ENCODE measurements around the gene STK32C. TPM values are rescaled to one million over a fixed set of nuclear protein-coding genes. Genes with fewer than 3 reads are reported as not detected.

STK32C gene
- polyA plus RNA-seq, 1 donor from 2014 or later: 23.2 TPM

DNA sequence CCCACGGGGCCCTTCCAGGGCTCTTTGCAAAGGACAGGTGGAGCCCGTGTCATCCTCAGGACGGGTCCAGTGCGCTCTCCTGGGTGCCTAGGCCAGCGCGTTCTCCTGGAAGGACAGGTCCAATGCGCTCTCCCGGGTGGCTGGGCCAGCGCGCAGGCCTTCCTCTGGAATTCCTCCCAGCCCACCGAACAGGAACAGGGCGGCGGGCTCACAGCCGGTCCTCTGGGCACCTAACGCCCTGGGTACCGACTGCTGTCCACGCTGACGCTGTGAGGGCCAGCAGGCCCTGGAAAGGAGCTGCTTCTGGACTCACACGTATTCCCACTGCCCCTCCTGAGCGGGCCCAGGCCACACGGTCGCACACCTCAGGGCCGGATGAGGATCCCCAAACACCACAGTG lies 49.3 kb downstream of the STK32C start:
- Histone ChIP-seq H3K9ac (ENCODE audit: low read length) (no peak overlapping the region), H3K27ac (ENCODE audit: low read length) (no peak overlapping the region), H3K79me2 (replicated peaks; ENCODE audit: insufficient read depth, low read length) (no peaks in the 10 kb centered on the region), H3K4me3 (ENCODE audit: low read length) (no peak overlapping the region), H3K27me3 (ENCODE audit: insufficient read depth, low read depth, low read length) (no peaks in the 10 kb centered on the region), H2AFZ (ENCODE audit: low read depth, low read length) (no peak overlapping the region), H3K9me3 (ENCODE audit: low read length) (no peaks in the 10 kb centered on the region), H3K4me2 (ENCODE audit: low read length) (no peak overlapping the region), H3K9me2 (ENCODE audit: insufficient read depth, low read length) (no peaks in the 10 kb centered on the region), H3K36me3 (ENCODE audit: insufficient read depth, low read length) (no peaks in the 10 kb centered on the region), H3F3A (ENCODE audit: insufficient read depth, low read length, poor library complexity, severe bottlenecking) (no peaks in the 10 kb centered on the region), H4K20me1 (ENCODE audit: insufficient read depth) (no peaks in the 10 kb centered on the region)
- no peak for TF ChIP-seq TAF1 (IDR thresholded peaks at IDR 0.05; ENCODE audit: low read depth)
- no peak for TF ChIP-seq EP300 (conservative IDR thresholded peaks at IDR 0.05; ENCODE audit: poor library complexity, severe bottlenecking)
- TF ChIP-seq, protein P1, sequence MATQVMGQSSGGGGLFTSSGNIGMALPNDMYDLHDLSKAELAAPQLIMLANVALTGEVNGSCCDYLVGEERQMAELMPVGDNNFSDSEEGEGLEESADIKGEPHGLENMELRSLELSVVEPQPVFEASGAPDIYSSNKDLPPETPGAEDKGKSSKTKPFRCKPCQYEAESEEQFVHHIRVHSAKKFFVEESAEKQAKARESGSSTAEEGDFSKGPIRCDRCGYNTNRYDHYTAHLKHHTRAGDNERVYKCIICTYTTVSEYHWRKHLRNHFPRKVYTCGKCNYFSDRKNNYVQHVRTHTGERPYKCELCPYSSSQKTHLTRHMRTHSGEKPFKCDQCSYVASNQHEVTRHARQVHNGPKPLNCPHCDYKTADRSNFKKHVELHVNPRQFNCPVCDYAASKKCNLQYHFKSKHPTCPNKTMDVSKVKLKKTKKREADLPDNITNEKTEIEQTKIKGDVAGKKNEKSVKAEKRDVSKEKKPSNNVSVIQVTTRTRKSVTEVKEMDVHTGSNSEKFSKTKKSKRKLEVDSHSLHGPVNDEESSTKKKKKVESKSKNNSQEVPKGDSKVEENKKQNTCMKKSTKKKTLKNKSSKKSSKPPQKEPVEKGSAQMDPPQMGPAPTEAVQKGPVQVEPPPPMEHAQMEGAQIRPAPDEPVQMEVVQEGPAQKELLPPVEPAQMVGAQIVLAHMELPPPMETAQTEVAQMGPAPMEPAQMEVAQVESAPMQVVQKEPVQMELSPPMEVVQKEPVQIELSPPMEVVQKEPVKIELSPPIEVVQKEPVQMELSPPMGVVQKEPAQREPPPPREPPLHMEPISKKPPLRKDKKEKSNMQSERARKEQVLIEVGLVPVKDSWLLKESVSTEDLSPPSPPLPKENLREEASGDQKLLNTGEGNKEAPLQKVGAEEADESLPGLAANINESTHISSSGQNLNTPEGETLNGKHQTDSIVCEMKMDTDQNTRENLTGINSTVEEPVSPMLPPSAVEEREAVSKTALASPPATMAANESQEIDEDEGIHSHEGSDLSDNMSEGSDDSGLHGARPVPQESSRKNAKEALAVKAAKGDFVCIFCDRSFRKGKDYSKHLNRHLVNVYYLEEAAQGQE (IDR thresholded peaks at IDR 0.05; ENCODE audit: borderline replicate concordance): no peak
- no peak for TF ChIP-seq POLR2AphosphoS5 (IDR thresholded peaks at IDR 0.05)
- no peak for TF ChIP-seq RAD21 (conservative IDR thresholded peaks at IDR 0.05)
- no peak for TF ChIP-seq CTCF (IDR thresholded peaks at IDR 0.05; ENCODE audit: poor library complexity, severe bottlenecking)
- TF ChIP-seq MXI1 (conservative IDR thresholded peaks at IDR 0.05; ENCODE audit: poor library complexity, severe bottlenecking): no peak
- no peak for TF ChIP-seq SMC3 (conservative IDR thresholded peaks at IDR 0.05; ENCODE audit: poor library complexity)
- TF ChIP-seq EZH2 (IDR thresholded peaks at IDR 0.05; ENCODE audit: borderline replicate concordance, insufficient read depth, low read length, poor library complexity, severe bottlenecking): no peak

GRCh38 chr10:132257907-132258306 lies 49.8 kb downstream of the STK32C start:
- Histone ChIP-seq H3K9me3 (ENCODE audit: low read length) (no peaks in the 10 kb centered on the region), H3K9ac (ENCODE audit: low read length) (no peak overlapping the region), H3K79me2 (replicated peaks; ENCODE audit: insufficient read depth, low read length) (no peaks in the 10 kb centered on the region), H3K9me2 (ENCODE audit: insufficient read depth, low read length) (no peaks in the 10 kb centered on the region), H3K27me3 (ENCODE audit: insufficient read depth, low read depth, low read length) (no peaks in the 10 kb centered on the region), H2AFZ (ENCODE audit: low read depth, low read length) (no peak overlapping the region), H3K27ac (ENCODE audit: low read length) (no peak overlapping the region), H3F3A (ENCODE audit: insufficient read depth, low read length, poor library complexity, severe bottlenecking) (no peaks in the 10 kb centered on the region), H3K36me3 (ENCODE audit: insufficient read depth, low read length) (no peaks in the 10 kb centered on the region), H3K4me2 (ENCODE audit: low read length) (no peak overlapping the region), H4K20me1 (ENCODE audit: insufficient read depth) (no peaks in the 10 kb centered on the region), H3K4me3 (ENCODE audit: low read length) (no peak overlapping the region)
- TF ChIP-seq, protein P1 (IDR thresholded peaks at IDR 0.05; ENCODE audit: borderline replicate concordance): no peak
- TF ChIP-seq EZH2 (IDR thresholded peaks at IDR 0.05; ENCODE audit: borderline replicate concordance, insufficient read depth, low read length, poor library complexity, severe bottlenecking) (no peak), RAD21 (conservative IDR thresholded peaks at IDR 0.05) (no peak), EP300 (conservative IDR thresholded peaks at IDR 0.05; ENCODE audit: poor library complexity, severe bottlenecking) (no peak), POLR2AphosphoS5 (IDR thresholded peaks at IDR 0.05) (no peak)

All from neural cell (in vitro differentiated cells).